Measurements from ENCODE around the gene TP53.
A peak's percentile ranks its signal among the peaks of the same experiment; 100 is the strongest.

The TP53 gene

DNA sequence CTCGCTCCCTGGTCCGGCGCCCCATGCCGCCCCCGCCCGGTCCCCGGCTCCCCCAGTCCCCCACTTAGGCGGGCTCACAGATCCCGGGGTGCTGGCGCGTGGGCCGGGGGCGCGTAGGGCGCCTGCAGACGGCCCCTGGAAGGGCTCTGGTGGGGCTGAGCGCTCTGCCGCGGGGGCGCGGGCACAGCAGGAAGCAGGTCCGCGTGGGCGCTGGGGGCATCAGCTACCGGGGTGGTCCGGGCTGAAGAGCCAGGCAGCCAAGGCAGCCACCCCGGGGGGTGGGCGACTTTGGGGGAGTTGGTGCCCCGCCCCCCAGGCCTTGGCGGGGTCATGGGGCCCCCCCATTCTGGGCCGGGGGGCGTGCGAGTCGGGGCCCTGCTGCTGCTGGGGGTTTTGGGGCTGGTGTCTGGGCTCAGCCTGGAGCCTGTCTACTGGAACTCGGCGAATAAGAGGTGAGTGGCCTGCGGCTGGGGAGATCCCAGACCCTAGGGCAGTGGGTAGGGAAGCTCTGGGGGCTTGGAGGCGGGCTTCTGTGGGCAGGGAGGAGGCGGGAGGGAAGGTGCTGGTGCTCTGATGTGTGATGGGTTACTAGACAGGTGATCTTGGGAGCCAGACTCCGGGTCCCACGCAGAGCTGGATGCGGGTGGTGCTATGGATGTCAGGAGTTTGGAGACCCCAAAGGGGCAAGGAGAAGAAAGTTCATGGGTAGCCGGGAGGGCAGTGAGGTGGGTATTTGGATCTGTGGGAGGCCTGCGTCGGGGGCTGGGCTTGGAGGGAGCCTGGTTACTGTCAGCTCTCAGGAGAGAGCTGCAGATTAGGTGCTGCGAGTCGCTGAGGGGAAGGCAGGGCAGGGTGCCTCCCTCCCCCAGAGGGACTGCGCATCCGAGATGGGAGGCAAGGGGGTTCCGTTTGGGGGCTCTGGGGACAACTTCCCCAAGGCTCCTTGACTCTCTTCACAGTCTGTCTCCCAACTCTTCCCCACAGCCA lies 18.3 kb upstream of the TP53 start:
- Histone ChIP-seq H3K4me1 (ENCODE audit: insufficient read depth, insufficient read length) (peaks cover 14% of the 10 kb centered on the region), H3K36me3 (ENCODE audit: insufficient read depth, insufficient read length, low read length) (peaks cover 24% of the 10 kb centered on the region), H3K27me3 (ENCODE audit: insufficient read depth, insufficient read length) (peaks cover 12% of the 10 kb centered on the region), H3K9ac (ENCODE audit: insufficient read length, low read depth) (peak overlapping the region; percentile 70), H3K4me3 (ENCODE audit: insufficient read length, low read depth) (peak overlapping the region; percentile 58), H3K9me3 (ENCODE audit: insufficient read depth, low read length) (no peaks in the 10 kb centered on the region)
- DNase-seq (ENCODE audit: low read depth, low spot score): no peak
- no peak for TF ChIP-seq SUZ12 (IDR thresholded peaks at IDR 0.05; ENCODE audit: extremely low read depth, insufficient read depth, insufficient read length)
- TF ChIP-seq ZNF274 (IDR thresholded peaks at IDR 0.05; ENCODE audit: low read depth, low read length): no peak
- TF ChIP-seq YY1 (IDR thresholded peaks at IDR 0.05; ENCODE audit: insufficient read depth, insufficient read length): no peak

DNA sequence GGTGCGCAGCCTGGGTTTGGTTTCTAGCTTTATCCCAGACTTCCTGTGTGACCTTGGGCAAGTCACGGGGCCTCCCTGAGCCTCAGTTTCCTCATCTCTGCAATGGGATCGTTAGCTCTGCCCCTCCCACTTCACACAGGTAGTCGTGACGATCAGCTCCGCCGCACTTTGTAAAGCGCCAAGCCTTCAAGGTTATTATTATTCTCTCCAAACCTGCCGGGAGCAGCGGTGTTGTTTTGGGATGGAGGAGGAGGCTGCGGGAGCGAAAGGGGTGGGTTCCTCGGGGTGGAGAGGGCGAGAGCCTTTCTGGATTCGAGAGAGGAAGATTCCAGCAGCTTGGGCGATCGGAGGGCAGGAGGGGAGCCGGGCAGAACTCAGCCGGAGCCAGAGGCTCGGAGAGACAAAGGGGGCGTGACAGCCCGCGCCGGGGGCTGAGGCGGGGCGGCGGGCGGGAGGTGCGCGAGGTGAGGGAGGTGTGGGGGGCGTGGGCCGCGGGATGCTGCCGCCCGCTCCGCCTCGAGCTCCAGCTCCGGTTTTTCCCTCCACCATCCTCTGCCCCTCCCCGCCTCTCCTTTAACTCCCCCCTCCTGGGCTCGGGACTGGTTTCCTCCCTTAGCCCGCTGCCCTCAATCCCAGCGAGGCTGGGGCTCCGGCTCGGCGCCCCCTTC lies 17.4 kb upstream of the TP53 start, which contains the start of gene EFNB3:
Gene EFNB3 (plus strand): TSS at position 602 of the 668 bp plus-strand sequence. CDS start 397 bp downstream, outside the sequence.
- TF ChIP-seq YY1 (IDR thresholded peaks at IDR 0.05; ENCODE audit: insufficient read depth, insufficient read length) (no peak), ZNF274 (IDR thresholded peaks at IDR 0.05; ENCODE audit: low read depth, low read length) (no peak), SUZ12 (IDR thresholded peaks at IDR 0.05; ENCODE audit: extremely low read depth, insufficient read depth, insufficient read length) (no peak)
- Histone ChIP-seq H3K9ac (ENCODE audit: insufficient read length, low read depth) (peak within 1 kb of the TSS; percentile 70), H3K36me3 (ENCODE audit: insufficient read depth, insufficient read length, low read length) (peaks cover 24% of the 10 kb centered on the region), H3K27me3 (ENCODE audit: insufficient read depth, insufficient read length) (peaks cover 12% of the 10 kb centered on the region), H3K4me3 (ENCODE audit: insufficient read length, low read depth) (peak within 1 kb of the TSS; percentile 58), H3K9me3 (ENCODE audit: insufficient read depth, low read length) (no peaks in the 10 kb centered on the region), H3K4me1 (ENCODE audit: insufficient read depth, insufficient read length) (peaks cover 14% of the 10 kb centered on the region)
- DNase-seq (ENCODE audit: low read depth, low spot score): peak; percentile 51

DNA sequence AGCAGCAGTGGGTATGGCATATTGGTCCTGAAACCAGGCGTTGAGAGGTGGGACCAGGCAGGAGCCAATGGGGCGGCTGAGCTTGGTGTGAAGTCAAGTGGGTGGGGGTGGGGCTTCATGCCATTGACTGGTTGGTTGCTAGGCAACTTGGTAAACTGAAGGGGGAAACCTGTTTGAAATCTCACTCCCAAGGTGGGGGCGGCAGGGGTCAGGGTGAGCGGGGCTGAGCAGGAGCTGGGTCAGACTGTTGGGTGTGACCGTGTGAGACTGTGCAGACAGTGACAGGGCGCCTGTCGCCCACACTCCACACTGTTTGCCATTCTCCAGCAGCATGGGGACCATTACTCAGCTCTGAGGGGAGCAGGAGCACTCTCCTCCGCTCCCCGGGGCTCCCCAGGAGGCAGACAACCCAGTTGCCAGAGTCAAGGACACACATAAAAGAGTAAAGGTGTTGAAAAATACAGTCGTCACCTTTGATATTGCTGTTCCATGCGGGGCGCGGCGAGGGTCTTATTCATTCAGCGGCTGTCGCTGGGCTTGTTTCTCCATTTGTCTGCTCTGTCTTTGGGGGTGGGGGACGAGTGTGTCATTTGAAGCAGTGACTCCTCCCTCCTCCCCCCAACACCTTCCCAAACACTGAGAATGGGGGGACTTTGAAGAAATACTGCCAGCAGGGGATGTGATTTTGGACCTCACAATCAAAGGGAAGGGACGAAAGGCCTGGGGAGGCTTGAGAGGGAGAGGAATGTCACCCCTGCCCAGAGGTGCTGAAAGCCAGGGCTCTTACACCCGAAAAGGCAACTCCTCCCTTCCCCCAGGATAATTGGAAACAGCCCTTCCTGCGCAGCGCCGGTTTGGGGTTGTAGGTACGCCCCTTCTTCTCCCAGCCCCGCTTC lies 16.5 kb upstream of the TP53 start:
- Histone ChIP-seq H3K9ac (ENCODE audit: insufficient read length, low read depth) (no peak overlapping the region), H3K4me1 (ENCODE audit: insufficient read depth, insufficient read length) (peaks cover 14% of the 10 kb centered on the region), H3K27me3 (ENCODE audit: insufficient read depth, insufficient read length) (peaks cover 12% of the 10 kb centered on the region), H3K9me3 (ENCODE audit: insufficient read depth, low read length) (no peaks in the 10 kb centered on the region), H3K36me3 (ENCODE audit: insufficient read depth, insufficient read length, low read length) (peaks cover 24% of the 10 kb centered on the region), H3K4me3 (ENCODE audit: insufficient read length, low read depth) (peak overlapping the region; percentile 6)
- TF ChIP-seq YY1 (IDR thresholded peaks at IDR 0.05; ENCODE audit: insufficient read depth, insufficient read length) (no peak), SUZ12 (IDR thresholded peaks at IDR 0.05; ENCODE audit: extremely low read depth, insufficient read depth, insufficient read length) (no peak), ZNF274 (IDR thresholded peaks at IDR 0.05; ENCODE audit: low read depth, low read length) (no peak)
- peak; percentile 67 for DNase-seq (ENCODE audit: low read depth, low spot score)

DNA sequence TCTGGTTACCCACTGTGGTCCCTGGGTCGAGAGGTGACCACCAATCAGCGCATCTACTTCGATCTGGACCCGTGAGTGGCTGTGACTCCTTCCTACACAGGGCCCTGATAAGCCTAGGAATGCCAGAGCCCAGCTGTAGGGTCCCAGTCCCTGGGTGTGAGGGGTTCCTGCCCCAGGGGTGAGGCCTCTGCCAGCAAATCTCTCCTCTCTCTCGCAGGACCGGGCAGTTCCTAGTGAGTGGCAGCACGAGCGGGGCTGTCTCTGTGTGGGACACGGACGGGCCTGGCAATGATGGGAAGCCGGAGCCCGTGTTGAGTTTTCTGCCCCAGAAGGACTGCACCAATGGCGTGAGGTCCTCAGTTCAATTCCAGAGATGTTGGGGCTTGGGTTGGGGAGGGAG lies 15.5 kb upstream of the TP53 start:
- Histone ChIP-seq H3K9me3 (ENCODE audit: insufficient read depth, low read length) (no peaks in the 10 kb centered on the region), H3K36me3 (ENCODE audit: insufficient read depth, insufficient read length, low read length) (peaks cover 30% of the 10 kb centered on the region), H3K27me3 (ENCODE audit: insufficient read depth, insufficient read length) (peaks cover 12% of the 10 kb centered on the region), H3K4me3 (ENCODE audit: insufficient read length, low read depth) (no peak overlapping the region), H3K4me1 (ENCODE audit: insufficient read depth, insufficient read length) (peaks cover 14% of the 10 kb centered on the region), H3K9ac (ENCODE audit: insufficient read length, low read depth) (peak overlapping the region; percentile 10)
- DNase-seq (ENCODE audit: low read depth, low spot score): no peak
- no peak for TF ChIP-seq YY1 (IDR thresholded peaks at IDR 0.05; ENCODE audit: insufficient read depth, insufficient read length)

DNA sequence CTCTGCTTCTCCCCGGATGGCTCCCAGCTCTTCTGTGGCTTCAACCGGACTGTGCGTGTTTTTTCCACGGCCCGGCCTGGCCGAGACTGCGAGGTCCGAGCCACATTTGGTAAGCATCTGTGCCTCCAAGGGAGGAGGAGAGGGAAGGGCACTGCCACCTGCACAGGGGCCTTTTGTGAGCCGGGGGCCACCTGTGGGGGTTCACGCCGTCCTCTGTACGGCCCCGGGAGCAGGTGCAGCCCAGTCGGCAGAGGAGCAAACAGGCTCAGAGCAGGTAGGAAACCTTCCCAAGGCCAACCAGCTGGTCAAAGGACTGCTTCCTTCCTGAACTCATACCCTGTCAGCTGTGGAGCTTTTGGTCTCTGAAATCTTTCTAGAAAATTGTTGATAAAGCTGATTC lies 14.4 kb upstream of the TP53 start:
- no peak overlapping the region for H3K9ac ChIP-seq (ENCODE audit: insufficient read length, low read depth)
- peaks cover 10% of the 10 kb centered on the region for H3K27me3 ChIP-seq (ENCODE audit: insufficient read depth, insufficient read length)
- H3K36me3 ChIP-seq (ENCODE audit: insufficient read depth, insufficient read length, low read length): peaks cover 35% of the 10 kb centered on the region
- H3K9me3 ChIP-seq (ENCODE audit: insufficient read depth, low read length): no peaks in the 10 kb centered on the region
- TF ChIP-seq ZNF274 (IDR thresholded peaks at IDR 0.05; ENCODE audit: low read depth, low read length) (no peak), SUZ12 (IDR thresholded peaks at IDR 0.05; ENCODE audit: extremely low read depth, insufficient read depth, insufficient read length) (no peak), YY1 (IDR thresholded peaks at IDR 0.05; ENCODE audit: insufficient read depth, insufficient read length) (no peak)
- no peak for DNase-seq (ENCODE audit: low read depth, low spot score)
- H3K4me1 ChIP-seq (ENCODE audit: insufficient read depth, insufficient read length): peaks cover 14% of the 10 kb centered on the region
- H3K4me3 ChIP-seq (ENCODE audit: insufficient read length, low read depth): no peak overlapping the region

DNA sequence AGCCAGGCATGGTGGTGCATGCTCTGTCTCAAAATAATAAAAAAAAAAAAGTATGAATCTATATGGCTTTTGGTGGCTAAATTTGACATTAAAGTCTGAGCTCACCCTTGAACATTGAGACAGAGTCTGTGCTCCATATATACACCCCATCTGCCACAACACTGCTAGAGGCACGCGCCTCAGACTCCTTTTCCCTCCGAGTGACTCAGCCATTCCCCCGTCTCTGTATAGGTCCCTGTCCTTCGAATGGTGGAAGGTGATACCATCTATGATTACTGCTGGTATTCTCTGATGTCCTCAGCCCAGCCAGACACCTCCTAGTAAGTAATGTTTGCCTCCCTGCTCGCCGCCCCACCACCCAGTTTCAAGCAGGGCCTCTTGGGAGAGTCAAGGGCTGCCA lies 13.2 kb upstream of the TP53 start:
- no peaks in the 10 kb centered on the region for H3K27me3 ChIP-seq (ENCODE audit: insufficient read depth, insufficient read length)
- no peak for TF ChIP-seq SUZ12 (IDR thresholded peaks at IDR 0.05; ENCODE audit: extremely low read depth, insufficient read depth, insufficient read length)
- H3K9ac ChIP-seq (ENCODE audit: insufficient read length, low read depth): no peak overlapping the region
- H3K4me1 ChIP-seq (ENCODE audit: insufficient read depth, insufficient read length): peaks cover 14% of the 10 kb centered on the region
- H3K4me3 ChIP-seq (ENCODE audit: insufficient read length, low read depth): no peak overlapping the region
- no peaks in the 10 kb centered on the region for H3K9me3 ChIP-seq (ENCODE audit: insufficient read depth, low read length)
- peaks cover 43% of the 10 kb centered on the region for H3K36me3 ChIP-seq (ENCODE audit: insufficient read depth, insufficient read length, low read length)
- DNase-seq (ENCODE audit: low read depth, low spot score): no peak
